Measurements from ENCODE around the gene KLHL42. TPM values are rescaled to one million over a fixed set of nuclear protein-coding genes. Genes with fewer than 3 reads are reported as not detected.
A peak's percentile ranks its signal among the peaks of the same experiment; 100 is the strongest.

KLHL42 gene
- total RNA-seq, 4 donors from 2014 or later = 14.6 to 24.0 (median 21.5) TPM

GRCh38 chr12:27780612-27781408 lies 777 bp downstream of the KLHL42 start:
- ATAC-seq (ENCODE audit: low FRiP score) (peak; percentile 18), DNase-seq (ENCODE audit: low spot score) (no peak)
- TF ChIP-seq CTCF (IDR thresholded peaks at IDR 0.05) = no peak

GRCh38 chr12:27781680-27782079 lies 1.6 kb downstream of the KLHL42 start:
- no peak for DNase-seq (ENCODE audit: low spot score)
- ATAC-seq (ENCODE audit: low FRiP score) = no peak
- TF ChIP-seq CTCF (IDR thresholded peaks at IDR 0.05) = no peak

GRCh38 chr12:27782481-27782880 lies 2.4 kb downstream of the KLHL42 start:
- TF ChIP-seq CTCF (IDR thresholded peaks at IDR 0.05) = no peak
- DNase-seq (ENCODE audit: low spot score) (no peak), ATAC-seq (ENCODE audit: low FRiP score) (no peak)

- DNase-seq (ENCODE audit: low spot score) (no peak), ATAC-seq (ENCODE audit: low FRiP score) (no peak)
- no peak for TF ChIP-seq CTCF (IDR thresholded peaks at IDR 0.05)
Measured at GRCh38 chr12:27785882-27786570, 6.0 kb downstream of the KLHL42 start.

GRCh38 chr12:27787559-27787958 lies 7.5 kb downstream of the KLHL42 start:
- ATAC-seq (ENCODE audit: low FRiP score) (no peak), DNase-seq (ENCODE audit: low spot score) (no peak)
- no peak for TF ChIP-seq CTCF (IDR thresholded peaks at IDR 0.05)

- no peak for ATAC-seq (ENCODE audit: low FRiP score)
- no peak for DNase-seq (ENCODE audit: low spot score)
- TF ChIP-seq CTCF (IDR thresholded peaks at IDR 0.05) = no peak
Measured at GRCh38 chr12:27790179-27790578, 10.1 kb downstream of the KLHL42 start.

Measured in omental fat pad (tissue), 4 donors.